HepG2 (cell line): ENCODE data around the gene TUBA3C. TPM values are rescaled to one million over a fixed set of nuclear protein-coding genes. Genes with fewer than 3 reads are reported as not detected.

Experiments
- ARID5B ChIP-seq: IDR thresholded peaks from 2 replicates; pipeline ENCODE4 v1.4.0; 2020; ENCODE audit warnings: mild to moderate bottlenecking, missing genetic modification reagents
- BATF2 ChIP-seq: sonication (generic); formaldehyde crosslinking; IDR thresholded peaks from 2 replicates; pipeline ENCODE4 v1.8.0; 2022; ENCODE audit warnings: mild to moderate bottlenecking, missing genetic modification reagents, moderate library complexity
- FOXJ3 ChIP-seq: sonication (generic); formaldehyde crosslinking; IDR thresholded peaks from 2 replicates; pipeline ENCODE4 v1.4.0; 2020; ENCODE audit warnings: missing genetic modification reagents, mild to moderate bottlenecking, borderline replicate concordance
- GATA4 ChIP-seq: sonication (generic); IDR thresholded peaks from 2 replicates; pipeline ENCODE4 v1.6.1; 2016; ENCODE audit warnings: antibody characterized with exemption, low read depth, borderline replicate concordance
- KDM4B ChIP-seq: sonication (generic); formaldehyde crosslinking; IDR thresholded peaks from 2 replicates; pipeline ENCODE4 v1.4.0; 2020; ENCODE audit warnings: missing genetic modification reagents
- MYC ChIP-seq: sonication (generic); formaldehyde crosslinking; IDR thresholded peaks from 2 replicates; pipeline ENCODE4 v1.9.0; 2021; ENCODE audit warnings: missing genetic modification reagents, borderline replicate concordance
- SALL1 ChIP-seq: sonication (generic); formaldehyde crosslinking; IDR thresholded peaks from 2 replicates; pipeline ENCODE4 v1.8.0; 2022; ENCODE audit warnings: mild to moderate bottlenecking, missing genetic modification reagents
- ZBTB26 ChIP-seq: IDR thresholded peaks from 2 replicates; pipeline ENCODE4 v1.6.1; 2016; ENCODE audit warnings: missing compliant biosample characterization, missing genetic modification reagents, borderline replicate concordance
- ZEB1 ChIP-seq: IDR thresholded peaks from 2 replicates; pipeline ENCODE4 v1.6.1; 2012; ENCODE audit warnings: mild to moderate bottlenecking, low read depth, inconsistent platforms; ENCODE audit not compliant: insufficient replicate concordance
- ZNF251 ChIP-seq: sonication (generic); formaldehyde crosslinking; IDR thresholded peaks from 2 replicates; pipeline ENCODE4 v1.9.0; 2021; ENCODE audit warnings: mild to moderate bottlenecking, missing genetic modification reagents
- ZNF3 ChIP-seq: IDR thresholded peaks from 2 replicates; pipeline ENCODE4 v1.7.0; 2017; ENCODE audit warnings: inconsistent platforms
- polyA plus RNA-seq, 8 experiments: library from polyadenylated mRNA; depleted of rRNA in 3 of 8; stranded (reverse) in 7 of 8; unstranded in 1 of 8; fragments of >200 nt; fragmentation: Illumina TruSeq in 4 of 8; extraction: Trizol in 4 of 8; gene quantifications; 2 replicates each; pipeline versions ENCODE4 v1.2.1 to v1.2.3, GENCODE V29; 2011 to 2016; ENCODE audit warnings: low read depth in 4 of 8, missing spikeins in 1 of 8, mixed read lengths in 1 of 8; ENCODE audit not compliant: insufficient read depth in 1 of 8
- total RNA-seq, 5 experiments: library from RNA; depleted of rRNA; stranded (reverse); fragments of >200 nt; fragmentation: Illumina TruSeq; extraction: Trizol; gene quantifications; 2 replicates each; pipeline ENCODE4 v1.2.3, GENCODE V29; 2016; ENCODE audit warnings: low read depth in 1 of 5
- TF ChIP-seq, protein P1 (sequence below): sonication (generic); formaldehyde crosslinking; IDR thresholded peaks from 2 replicates; pipeline ENCODE4 v1.9.0; 2021; ENCODE audit warnings: mild to moderate bottlenecking, missing genetic modification reagents

TUBA3C gene
- total and polyA plus RNA-seq, 2 of the 13 experiments (the other 11 are each of a cell fraction or from before 2014, with no cell fraction given): not detected

DNA sequence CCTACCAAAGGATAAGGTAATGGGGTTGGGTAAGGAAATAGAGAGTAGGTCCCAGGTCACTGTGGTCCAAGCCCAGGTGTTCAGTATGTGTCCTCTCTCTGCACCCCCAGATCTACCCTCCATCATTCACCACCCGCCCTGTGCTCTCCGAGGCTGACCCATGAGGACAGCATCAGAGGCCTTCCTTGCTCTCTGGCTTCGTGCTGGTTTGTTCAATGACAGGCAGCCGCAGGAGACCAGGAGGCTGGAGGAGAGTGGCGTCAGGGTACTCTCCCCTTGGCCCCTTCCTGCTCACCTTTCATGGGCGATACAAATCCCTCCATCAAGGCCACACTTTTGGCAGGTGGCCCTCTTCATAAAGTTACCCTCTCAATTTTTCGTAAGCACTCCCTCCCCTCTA is 1.7 kb downstream of the TUBA3C start (continued):
- TF ChIP-seq, protein P1, sequence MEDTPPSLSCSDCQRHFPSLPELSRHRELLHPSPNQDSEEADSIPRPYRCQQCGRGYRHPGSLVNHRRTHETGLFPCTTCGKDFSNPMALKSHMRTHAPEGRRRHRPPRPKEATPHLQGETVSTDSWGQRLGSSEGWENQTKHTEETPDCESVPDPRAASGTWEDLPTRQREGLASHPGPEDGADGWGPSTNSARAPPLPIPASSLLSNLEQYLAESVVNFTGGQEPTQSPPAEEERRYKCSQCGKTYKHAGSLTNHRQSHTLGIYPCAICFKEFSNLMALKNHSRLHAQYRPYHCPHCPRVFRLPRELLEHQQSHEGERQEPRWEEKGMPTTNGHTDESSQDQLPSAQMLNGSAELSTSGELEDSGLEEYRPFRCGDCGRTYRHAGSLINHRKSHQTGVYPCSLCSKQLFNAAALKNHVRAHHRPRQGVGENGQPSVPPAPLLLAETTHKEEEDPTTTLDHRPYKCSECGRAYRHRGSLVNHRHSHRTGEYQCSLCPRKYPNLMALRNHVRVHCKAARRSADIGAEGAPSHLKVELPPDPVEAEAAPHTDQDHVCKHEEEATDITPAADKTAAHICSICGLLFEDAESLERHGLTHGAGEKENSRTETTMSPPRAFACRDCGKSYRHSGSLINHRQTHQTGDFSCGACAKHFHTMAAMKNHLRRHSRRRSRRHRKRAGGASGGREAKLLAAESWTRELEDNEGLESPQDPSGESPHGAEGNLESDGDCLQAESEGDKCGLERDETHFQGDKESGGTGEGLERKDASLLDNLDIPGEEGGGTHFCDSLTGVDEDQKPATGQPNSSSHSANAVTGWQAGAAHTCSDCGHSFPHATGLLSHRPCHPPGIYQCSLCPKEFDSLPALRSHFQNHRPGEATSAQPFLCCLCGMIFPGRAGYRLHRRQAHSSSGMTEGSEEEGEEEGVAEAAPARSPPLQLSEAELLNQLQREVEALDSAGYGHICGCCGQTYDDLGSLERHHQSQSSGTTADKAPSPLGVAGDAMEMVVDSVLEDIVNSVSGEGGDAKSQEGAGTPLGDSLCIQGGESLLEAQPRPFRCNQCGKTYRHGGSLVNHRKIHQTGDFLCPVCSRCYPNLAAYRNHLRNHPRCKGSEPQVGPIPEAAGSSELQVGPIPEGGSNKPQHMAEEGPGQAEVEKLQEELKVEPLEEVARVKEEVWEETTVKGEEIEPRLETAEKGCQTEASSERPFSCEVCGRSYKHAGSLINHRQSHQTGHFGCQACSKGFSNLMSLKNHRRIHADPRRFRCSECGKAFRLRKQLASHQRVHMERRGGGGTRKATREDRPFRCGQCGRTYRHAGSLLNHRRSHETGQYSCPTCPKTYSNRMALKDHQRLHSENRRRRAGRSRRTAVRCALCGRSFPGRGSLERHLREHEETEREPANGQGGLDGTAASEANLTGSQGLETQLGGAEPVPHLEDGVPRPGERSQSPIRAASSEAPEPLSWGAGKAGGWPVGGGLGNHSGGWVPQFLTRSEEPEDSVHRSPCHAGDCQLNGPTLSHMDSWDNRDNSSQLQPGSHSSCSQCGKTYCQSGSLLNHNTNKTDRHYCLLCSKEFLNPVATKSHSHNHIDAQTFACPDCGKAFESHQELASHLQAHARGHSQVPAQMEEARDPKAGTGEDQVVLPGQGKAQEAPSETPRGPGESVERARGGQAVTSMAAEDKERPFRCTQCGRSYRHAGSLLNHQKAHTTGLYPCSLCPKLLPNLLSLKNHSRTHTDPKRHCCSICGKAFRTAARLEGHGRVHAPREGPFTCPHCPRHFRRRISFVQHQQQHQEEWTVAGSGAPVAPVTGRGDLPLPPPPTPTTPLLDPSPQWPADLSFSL (CRISPR knock-in tag): no peak
- TF ChIP-seq GATA4 (no peak), KDM4B (CRISPR knock-in tag) (no peak), ZBTB26 (CRISPR knock-in tag) (no peak), ZEB1 (no peak), MYC (CRISPR knock-in tag) (no peak), ZNF3 (no peak), BATF2 (CRISPR knock-in tag) (no peak), SALL1 (CRISPR knock-in tag) (no peak), ARID5B (CRISPR knock-in tag) (no peak), FOXJ3 (CRISPR knock-in tag) (no peak), ZNF251 (no peak)
